HepG2 (cell line): ENCODE data around the gene CNBD2. TPM values are rescaled to one million over a fixed set of nuclear protein-coding genes. Genes with fewer than 3 reads are reported as not detected.

Experiments
- CENPT ChIP-seq: sonication (generic); formaldehyde crosslinking; IDR thresholded peaks from 2 replicates; pipeline ENCODE4 v1.8.0; 2022; ENCODE audit warnings: low read depth, mild to moderate bottlenecking, moderate library complexity, missing genetic modification reagents
- CERS6 ChIP-seq: sonication (generic); formaldehyde crosslinking; IDR thresholded peaks from 2 replicates; pipeline ENCODE4 v1.5.0; 2020; ENCODE audit warnings: missing genetic modification reagents
- FOXM1 ChIP-seq: sonication (generic); formaldehyde crosslinking; IDR thresholded peaks from 2 replicates; pipeline ENCODE4 v1.5.0; 2020; ENCODE audit warnings: missing genetic modification reagents
- GRHL1 ChIP-seq: sonication (generic); formaldehyde crosslinking; conservative IDR thresholded peaks from 2 replicates; pipeline ENCODE4 v1.8.0; 2022; ENCODE audit warnings: missing genetic modification reagents
- KAT8 ChIP-seq: IDR thresholded peaks from 2 replicates; pipeline ENCODE4 v1.6.1; 2016; ENCODE audit warnings: missing genetic modification reagents, missing compliant biosample characterization
- KLF9 ChIP-seq: IDR thresholded peaks from 2 replicates; pipeline ENCODE4 v1.6.1; 2016; ENCODE audit warnings: low read depth
- MAF1 ChIP-seq: sonication (generic); formaldehyde crosslinking; IDR thresholded peaks from 2 replicates; pipeline ENCODE4 v1.5.0; 2020; ENCODE audit warnings: missing genetic modification reagents, borderline replicate concordance
- NCOA1 ChIP-seq: sonication (generic); formaldehyde crosslinking; IDR thresholded peaks from 2 replicates; pipeline ENCODE4 v1.9.0; 2021; ENCODE audit warnings: missing genetic modification reagents
- NFATC3 ChIP-seq: sonication (generic); formaldehyde crosslinking; IDR thresholded peaks from 2 replicates; pipeline ENCODE4 v1.5.1; 2020; ENCODE audit warnings: mild to moderate bottlenecking, missing genetic modification reagents
- PHF8 ChIP-seq: sonication (generic); formaldehyde crosslinking; IDR thresholded peaks from 2 replicates; pipeline ENCODE4 v1.5.0; 2020; ENCODE audit warnings: missing genetic modification reagents
- POGK ChIP-seq: sonication (generic); formaldehyde crosslinking; conservative IDR thresholded peaks from 2 replicates; pipeline ENCODE4 v1.8.0; 2022; ENCODE audit warnings: mild to moderate bottlenecking, moderate library complexity, missing genetic modification reagents
- PTBP1 ChIP-seq: fragments of 200-400 bp; formaldehyde crosslinking; IDR thresholded peaks from 2 replicates; pipeline ENCODE4 v1.6.1; 2018; ENCODE audit warnings: low read length, low read depth; ENCODE audit not compliant: poor library complexity, severe bottlenecking
- SETDB1 ChIP-seq: sonication (generic); formaldehyde crosslinking; IDR thresholded peaks from 2 replicates; pipeline ENCODE4 v1.5.1; 2020; ENCODE audit warnings: missing genetic modification reagents, mild to moderate bottlenecking, borderline replicate concordance
- SRSF4 ChIP-seq: fragments of 200-400 bp; formaldehyde crosslinking; IDR thresholded peaks from one replicate; pipeline ENCODE4 v1.6.1; 2018; ENCODE audit warnings: mild to moderate bottlenecking, low read depth, low read length, moderate library complexity; ENCODE audit not compliant: poor library complexity, severe bottlenecking
- STAT5B ChIP-seq: sonication (generic); formaldehyde crosslinking; IDR thresholded peaks from 2 replicates; pipeline ENCODE4 v1.4.0; 2020; ENCODE audit warnings: missing genetic modification reagents
- ZBTB39 ChIP-seq: sonication (generic); formaldehyde crosslinking; IDR thresholded peaks from 2 replicates; pipeline ENCODE4 v1.5.0; 2020; ENCODE audit warnings: missing genetic modification reagents
- ZNF121 ChIP-seq: sonication (generic); formaldehyde crosslinking; IDR thresholded peaks from 2 replicates; pipeline ENCODE4 v1.5.0; 2020; ENCODE audit warnings: mild to moderate bottlenecking, missing genetic modification reagents
- ZNF367 ChIP-seq: sonication (generic); formaldehyde crosslinking; IDR thresholded peaks from 2 replicates; pipeline ENCODE4 v1.4.0; 2020; ENCODE audit warnings: missing genetic modification reagents, borderline replicate concordance
- ZNF644 ChIP-seq: IDR thresholded peaks from 2 replicates; pipeline ENCODE4 v1.6.1; 2016; ENCODE audit warnings: low read depth
- ZNF652 ChIP-seq: IDR thresholded peaks from 2 replicates; pipeline ENCODE4 v1.6.1; 2016; ENCODE audit warnings: low read depth, borderline replicate concordance
- ZNF713 ChIP-seq: sonication (generic); formaldehyde crosslinking; IDR thresholded peaks from 2 replicates; pipeline ENCODE4 v1.4.0; 2020; ENCODE audit warnings: mild to moderate bottlenecking, missing genetic modification reagents
- ZNF839 ChIP-seq: sonication (generic); formaldehyde crosslinking; IDR thresholded peaks from 2 replicates; pipeline ENCODE4 v1.4.0; 2020; ENCODE audit warnings: missing genetic modification reagents, mild to moderate bottlenecking, borderline replicate concordance
- ZNF879 ChIP-seq: sonication (generic); formaldehyde crosslinking; IDR thresholded peaks from 2 replicates; pipeline ENCODE4 v1.8.1; 2023; ENCODE audit warnings: missing genetic modification reagents
- polyA plus RNA-seq, 8 experiments: library from polyadenylated mRNA; depleted of rRNA in 3 of 8; stranded (reverse) in 7 of 8; unstranded in 1 of 8; fragments of >200 nt; fragmentation: Illumina TruSeq in 4 of 8; extraction: Trizol in 4 of 8; gene quantifications; 2 replicates each; pipeline versions ENCODE4 v1.2.1 to v1.2.3, GENCODE V29; 2011 to 2016; ENCODE audit warnings: low read depth in 4 of 8, missing spikeins in 1 of 8, mixed read lengths in 1 of 8; ENCODE audit not compliant: insufficient read depth in 1 of 8
- total RNA-seq, 5 experiments: library from RNA; depleted of rRNA; stranded (reverse); fragments of >200 nt; fragmentation: Illumina TruSeq; extraction: Trizol; gene quantifications; 2 replicates each; pipeline ENCODE4 v1.2.3, GENCODE V29; 2016; ENCODE audit warnings: low read depth in 1 of 5

The CNBD2 gene
- total and polyA plus RNA-seq, 2 of the 13 experiments (the other 11 are each of a cell fraction or from before 2014, with no cell fraction given), result 12.4 to 22.8 TPM

- peak; percentile 80 for TF ChIP-seq ZNF121 (CRISPR knock-in tag)
- TF ChIP-seq ZNF367, result no peak; the same call in 1 of the 2 replicates
- no peak for TF ChIP-seq FOXM1 (CRISPR knock-in tag)
- no peak for TF ChIP-seq GRHL1
- 0 out of 2 replicates have a peak, but pooled peaks have one; percentile 43 for TF ChIP-seq NFATC3
- peak; percentile 95; the same call in 1 of the 2 replicates for TF ChIP-seq ZBTB39 (CRISPR knock-in tag)
- TF ChIP-seq KLF9 (CRISPR knock-in tag), result 0 out of 2 replicates have a peak, but pooled peaks have one; percentile 9
- TF ChIP-seq ZNF839 (CRISPR knock-in tag), result peak; percentile 45; the same call in 1 of the 2 replicates
- no peak for TF ChIP-seq ZNF713 (CRISPR knock-in tag)
- TF ChIP-seq ZNF652, result 0 out of 2 replicates have a peak, but pooled peaks have one; percentile 57
- peak; percentile 56; the same call in 1 of the 2 replicates for TF ChIP-seq ZNF644 (CRISPR knock-in tag)
- peak; percentile 99 for TF ChIP-seq ZNF879 (CRISPR knock-in tag)
- peak; percentile 98 for TF ChIP-seq KAT8
- peak; percentile 78 for TF ChIP-seq PTBP1
- 0 out of 2 replicates have a peak, but pooled peaks have one; percentile 9 for TF ChIP-seq CENPT
- peak; percentile 79 for TF ChIP-seq SRSF4
- TF ChIP-seq MAF1 (CRISPR knock-in tag), result peak; percentile 91; the same call in 1 of the 2 replicates
- peak; percentile 77; the same call in 1 of the 2 replicates for TF ChIP-seq NCOA1
- no peak; the same call in 1 of the 2 replicates for TF ChIP-seq CERS6 (CRISPR knock-in tag)
- TF ChIP-seq POGK, result peak; percentile 69
- TF ChIP-seq PHF8 (CRISPR knock-in tag), result peak; percentile 97
- TF ChIP-seq SETDB1, result peak; percentile 18; the same call in 1 of the 2 replicates
- TF ChIP-seq STAT5B (CRISPR knock-in tag), result no peak; the same call in 1 of the 2 replicates
These were observed 82.3 kb downstream of the CNBD2 start (continued) for GRCh38 chr20:36050436-36051317.
